ENCODE measurements around the gene FBXO5. TPM values are rescaled to one million over a fixed set of nuclear protein-coding genes. Genes with fewer than 3 reads are reported as not detected.
"Not testable (repeated sequence)": the region's sequence is repeated elsewhere in the genome, so short reads cannot be mapped to it uniquely, and the experiment has no call there.

Gene FBXO5
- total RNA-seq, 1 donor, result 6.5 TPM

- H3K4me3 ChIP-seq (ENCODE audit: insufficient read depth, low read length), result no peak overlapping the region
- H3K4me1 ChIP-seq (ENCODE audit: insufficient read depth, low read length), result peaks cover 11% of the 10 kb centered on the region
- DNase-seq (ENCODE audit: insufficient read length, low spot score, missing footprints), result no peak
- H3K9me3 ChIP-seq (ENCODE audit: low read depth, low read length), result no peaks in the 10 kb centered on the region
- no peak overlapping the region for H3K27ac ChIP-seq (ENCODE audit: low read depth, low read length)
- peaks cover 65% of the 10 kb centered on the region for H3K79me2 ChIP-seq (ENCODE audit: insufficient read depth, low read length)
- H3K4me2 ChIP-seq (ENCODE audit: insufficient read depth, low read length), result no peak overlapping the region
- TF ChIP-seq, protein P1, sequence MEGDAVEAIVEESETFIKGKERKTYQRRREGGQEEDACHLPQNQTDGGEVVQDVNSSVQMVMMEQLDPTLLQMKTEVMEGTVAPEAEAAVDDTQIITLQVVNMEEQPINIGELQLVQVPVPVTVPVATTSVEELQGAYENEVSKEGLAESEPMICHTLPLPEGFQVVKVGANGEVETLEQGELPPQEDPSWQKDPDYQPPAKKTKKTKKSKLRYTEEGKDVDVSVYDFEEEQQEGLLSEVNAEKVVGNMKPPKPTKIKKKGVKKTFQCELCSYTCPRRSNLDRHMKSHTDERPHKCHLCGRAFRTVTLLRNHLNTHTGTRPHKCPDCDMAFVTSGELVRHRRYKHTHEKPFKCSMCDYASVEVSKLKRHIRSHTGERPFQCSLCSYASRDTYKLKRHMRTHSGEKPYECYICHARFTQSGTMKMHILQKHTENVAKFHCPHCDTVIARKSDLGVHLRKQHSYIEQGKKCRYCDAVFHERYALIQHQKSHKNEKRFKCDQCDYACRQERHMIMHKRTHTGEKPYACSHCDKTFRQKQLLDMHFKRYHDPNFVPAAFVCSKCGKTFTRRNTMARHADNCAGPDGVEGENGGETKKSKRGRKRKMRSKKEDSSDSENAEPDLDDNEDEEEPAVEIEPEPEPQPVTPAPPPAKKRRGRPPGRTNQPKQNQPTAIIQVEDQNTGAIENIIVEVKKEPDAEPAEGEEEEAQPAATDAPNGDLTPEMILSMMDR (IDR thresholded peaks at IDR 0.05; ENCODE audit: extremely low read depth, low read depth, low read length), result no peak
- no peak overlapping the region for H2AFZ ChIP-seq (ENCODE audit: low read length)
- peaks cover 55% of the 10 kb centered on the region for H3K36me3 ChIP-seq (ENCODE audit: insufficient read depth, low read length)
- H4K20me1 ChIP-seq (ENCODE audit: insufficient read depth, low read length), result no peaks in the 10 kb centered on the region
- no peaks in the 10 kb centered on the region for H3K27me3 ChIP-seq (ENCODE audit: insufficient read depth, low read length)
These were observed 8.9 kb downstream of the FBXO5 start for GRCh38 chr6:152973916-152974315.

- no peak overlapping the region for H3K4me2 ChIP-seq (ENCODE audit: insufficient read depth, low read length)
- no peaks in the 10 kb centered on the region for H4K20me1 ChIP-seq (ENCODE audit: insufficient read depth, low read length)
- TF ChIP-seq, protein P1 (IDR thresholded peaks at IDR 0.05; ENCODE audit: extremely low read depth, low read depth, low read length), result no peak
- H3K4me1 ChIP-seq (ENCODE audit: insufficient read depth, low read length), result no peaks in the 10 kb centered on the region
- no peak overlapping the region for H3K27ac ChIP-seq (ENCODE audit: low read depth, low read length)
- DNase-seq (ENCODE audit: insufficient read length, low spot score, missing footprints), result no peak
- H3K9me3 ChIP-seq (ENCODE audit: low read depth, low read length), result no peaks in the 10 kb centered on the region
- no peaks in the 10 kb centered on the region for H3K27me3 ChIP-seq (ENCODE audit: insufficient read depth, low read length)
- no peak overlapping the region for H2AFZ ChIP-seq (ENCODE audit: low read length)
- H3K36me3 ChIP-seq (ENCODE audit: insufficient read depth, low read length), result peaks cover 47% of the 10 kb centered on the region
- no peak overlapping the region for H3K4me3 ChIP-seq (ENCODE audit: insufficient read depth, low read length)
- peaks cover 25% of the 10 kb centered on the region for H3K79me2 ChIP-seq (ENCODE audit: insufficient read depth, low read length)
These were observed 13.0 kb downstream of the FBXO5 start for GRCh38 chr6:152969688-152970418.

GRCh38 chr6:152966168-152966894 lies 16.5 kb downstream of the FBXO5 start:
- H4K20me1 ChIP-seq (ENCODE audit: insufficient read depth, low read length); H3K27me3 ChIP-seq (ENCODE audit: insufficient read depth, low read length); H2AFZ ChIP-seq (ENCODE audit: low read length); H3K4me2 ChIP-seq (ENCODE audit: insufficient read depth, low read length); H3K27ac ChIP-seq (ENCODE audit: low read depth, low read length); H3K4me1 ChIP-seq (ENCODE audit: insufficient read depth, low read length); DNase-seq (ENCODE audit: insufficient read length, low spot score, missing footprints); H3K9me3 ChIP-seq (ENCODE audit: low read depth, low read length); H3K4me3 ChIP-seq (ENCODE audit: insufficient read depth, low read length); H3K79me2 ChIP-seq (ENCODE audit: insufficient read depth, low read length): not testable (repeated sequence)
- H3K36me3 ChIP-seq (ENCODE audit: insufficient read depth, low read length), result peaks cover 19% of the 10 kb centered on the region

DNA sequence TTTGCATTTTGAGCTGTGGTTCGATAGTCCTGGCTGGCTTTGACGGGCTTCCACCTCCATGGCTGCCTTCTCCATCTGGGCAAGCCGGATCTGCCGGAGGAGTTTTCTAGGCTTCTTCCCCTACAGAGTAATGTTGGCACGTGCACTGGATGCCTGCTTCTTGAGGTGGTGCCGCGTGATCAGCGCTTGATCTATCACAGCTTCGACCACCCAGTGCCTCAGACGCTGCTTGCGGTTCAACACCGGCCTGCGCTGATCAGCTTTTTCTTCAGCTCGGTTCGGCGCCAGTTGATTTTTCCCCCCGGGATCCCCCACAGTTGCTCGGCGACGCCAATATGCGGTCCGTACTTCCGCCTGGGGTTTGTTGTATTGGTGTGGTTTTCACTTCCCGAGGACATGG lies 23.5 kb downstream of the FBXO5 start:
- Histone ChIP-seq H4K20me1 (ENCODE audit: insufficient read depth, low read length) (no peaks in the 10 kb centered on the region), H3K4me3 (ENCODE audit: insufficient read depth, low read length) (no peak overlapping the region), H3K27me3 (ENCODE audit: insufficient read depth, low read length) (no peaks in the 10 kb centered on the region), H2AFZ (ENCODE audit: low read length) (no peak overlapping the region), H3K9me3 (ENCODE audit: low read depth, low read length) (no peaks in the 10 kb centered on the region), H3K27ac (ENCODE audit: low read depth, low read length) (no peak overlapping the region), H3K79me2 (ENCODE audit: insufficient read depth, low read length) (no peaks in the 10 kb centered on the region), H3K4me2 (ENCODE audit: insufficient read depth, low read length) (no peak overlapping the region), H3K36me3 (ENCODE audit: insufficient read depth, low read length) (no peaks in the 10 kb centered on the region), H3K4me1 (ENCODE audit: insufficient read depth, low read length) (peaks cover 8% of the 10 kb centered on the region)
- DNase-seq (ENCODE audit: insufficient read length, low spot score, missing footprints), result no peak
- TF ChIP-seq, protein P1 (IDR thresholded peaks at IDR 0.05; ENCODE audit: extremely low read depth, low read depth, low read length), result no peak
